Esophagus muscularis mucosa (tissue), 4 donors: ENCODE data around the gene TENM3. TPM values are rescaled to one million over a fixed set of nuclear protein-coding genes. Genes with fewer than 3 reads are reported as not detected.

ENCODE experiments used
- DNase-seq: peaks from one replicate; pipeline ENCODE4 v3.0.0-alpha.2; 2017; ENCODE audit errors: extremely low spot score
- H3K27ac ChIP-seq, 4 donors: fragments of 200-600 bp; sonication (generic); replicated peaks in 1 of 4; 1 replicate in 3 of 4; 2 replicates in 1 of 4; pipeline ENCODE4 v1.5.1; 2016 to 2019; ENCODE audit warnings: mild to moderate bottlenecking in 1 of 4
- H3K27me3 ChIP-seq, 4 donors: fragments of 200-600 bp; sonication (generic); one replicate each; pipeline versions ENCODE4 v1.5.1 to v1.6.0; 2016 to 2019
- H3K36me3 ChIP-seq, 4 donors: fragments of 200-600 bp; sonication (generic); one replicate each; pipeline ENCODE4 v1.5.1; 2016 to 2019
- H3K4me1 ChIP-seq, 4 donors: fragments of 200-600 bp; sonication (generic); one replicate each; pipeline ENCODE4 v1.5.1; 2016 to 2019
- H3K4me3 ChIP-seq, 4 donors: fragments of 200-600 bp; sonication (generic); 1 replicate in 2 of 4; 2 replicates in 2 of 4; pipeline ENCODE4 v1.5.1; 2016 to 2019; ENCODE audit warnings: mild to moderate bottlenecking in 4 of 4, moderate library complexity in 1 of 4
- H3K9me3 ChIP-seq, 4 donors: fragments of 200-600 bp; sonication (generic); 1 replicate in 3 of 4; 2 replicates in 1 of 4; pipeline ENCODE4 v1.5.1; 2016 to 2019
- CTCF ChIP-seq, 3 experiments: fragments of 200-600 bp in 2 of 3; fragments of 450-650 bp in 1 of 3; sonication (generic) in 2 of 3; IDR thresholded peaks; one replicate each; pipeline ENCODE4 v1.5.1; 2017 to 2019; ENCODE audit warnings: antibody characterized with exemption in 3 of 3, mild to moderate bottlenecking in 2 of 3, moderate library complexity in 1 of 3
- EP300 ChIP-seq: sonication (generic); formaldehyde crosslinking; IDR thresholded peaks from one replicate; pipeline ENCODE4 v1.6.1; 2017; ENCODE audit warnings: antibody characterized with exemption
- POLR2A ChIP-seq: fragments of 450-650 bp; IDR thresholded peaks from one replicate; pipeline ENCODE4 v1.6.1; 2017; ENCODE audit warnings: antibody characterized with exemption, moderate library complexity, mild to moderate bottlenecking, low read depth
- POLR2AphosphoS5 ChIP-seq, 2 donors: sonication (generic); formaldehyde crosslinking; IDR thresholded peaks; one replicate each; pipeline ENCODE4 v1.6.1; 2017; ENCODE audit warnings: antibody characterized with exemption in 2 of 2
- WGBS: methylation state at CpG from one replicate; pipeline ENCODE4 v1.1.5; 2018; 5-methylcytosine and 5-hydroxymethylcytosine counted together
- intact Hi-C: fragments of 100-400 bp; cut with DNase I; formaldehyde crosslinking; loops from one replicate; pipeline ENCODE4 v1.15.1; 2023
- total RNA-seq, 4 donors: library from RNA; depleted of rRNA; stranded (reverse); fragments of >200 nt; gene quantifications; one replicate each; pipeline versions ENCODE4 v1.1.0 to v1.2.1, GENCODE V29; 2016

The TENM3 gene
- total RNA-seq, 4 donors from 2014 or later, result 16.2 to 30.5 (median 28.3) TPM

- Histone ChIP-seq H3K27ac (no peak overlapping the region), H3K27me3 (no peaks in the 10 kb centered on the region), H3K4me3 (no peak overlapping the region), H3K36me3 (no peaks in the 10 kb centered on the region), H3K4me1 (peaks cover 0 to 8% (median 5%) of the 10 kb centered on the region in 4 donors), H3K9me3 (peaks cover 0 to 9% (median 8%) of the 10 kb centered on the region in 4 donors)
- DNase-seq, result no peak
- TF ChIP-seq EP300, result no peak
- no peak for TF ChIP-seq CTCF (IDR thresholded peaks at IDR 0.05)
- TF ChIP-seq POLR2AphosphoS5 (IDR thresholded peaks at IDR 0.05), result no peak
- no peak for TF ChIP-seq POLR2A
- intact Hi-C loops, result no loop called here
- 93% methylated on average over 1 of the region's 1 CpG for WGBS
Observed at GRCh38 chr4:182644683-182645050, 401.5 kb downstream of the TENM3 start.

GRCh38 chr4:182645511-182645910 is 402.3 kb downstream of the TENM3 start:
- no peak overlapping the region for H3K27ac ChIP-seq
- WGBS, result 100% methylated on average over 1 of the region's 1 CpG
- peaks cover 0 to 9% (median 8%) of the 10 kb centered on the region in 4 donors for H3K9me3 ChIP-seq
- no peak overlapping the region for H3K4me3 ChIP-seq
- TF ChIP-seq CTCF (IDR thresholded peaks at IDR 0.05) (no peak), POLR2AphosphoS5 (IDR thresholded peaks at IDR 0.05) (no peak), EP300 (no peak)
- no peak for DNase-seq
- no peaks in the 10 kb centered on the region for H3K27me3 ChIP-seq
- H3K36me3 ChIP-seq, result no peaks in the 10 kb centered on the region
- peaks cover 0 to 8% (median 5%) of the 10 kb centered on the region in 4 donors for H3K4me1 ChIP-seq
- intact Hi-C loops, result no loop called here

GRCh38 chr4:182647646-182648300 is 404.6 kb downstream of the TENM3 start:
- intact Hi-C loops, result no loop called here
- Histone ChIP-seq H3K9me3 (peaks cover 0 to 9% (median 8%) of the 10 kb centered on the region in 4 donors), H3K27ac (no peak overlapping the region), H3K27me3 (no peaks in the 10 kb centered on the region), H3K4me3 (no peak overlapping the region), H3K36me3 (no peaks in the 10 kb centered on the region), H3K4me1 (peaks cover 0 to 8% (median 5%) of the 10 kb centered on the region in 4 donors)
- no peak for TF ChIP-seq POLR2A
- TF ChIP-seq CTCF (IDR thresholded peaks at IDR 0.05), result no peak
- no peak for TF ChIP-seq POLR2AphosphoS5 (IDR thresholded peaks at IDR 0.05)
- TF ChIP-seq EP300, result no peak
- 68% methylated on average over 4 of the region's 4 CpGs for WGBS
- no peak for DNase-seq

- no peak for DNase-seq
- no peak for TF ChIP-seq POLR2A
- no peak for TF ChIP-seq POLR2AphosphoS5 (IDR thresholded peaks at IDR 0.05)
- TF ChIP-seq EP300, result no peak
- TF ChIP-seq CTCF (IDR thresholded peaks at IDR 0.05), result no peak
- intact Hi-C loops, result no loop called here
Observed at GRCh38 chr4:182648766-182649165, 405.6 kb downstream of the TENM3 start.

More at GRCh38 chr4:182648766-182649165, 405.6 kb downstream of the TENM3 start:
- Histone ChIP-seq H3K4me3 (no peak overlapping the region), H3K27me3 (no peaks in the 10 kb centered on the region), H3K9me3 (peaks cover 0 to 9% (median 8%) of the 10 kb centered on the region in 4 donors), H3K36me3 (no peaks in the 10 kb centered on the region), H3K4me1 (peaks cover 0 to 5% (median 2%) of the 10 kb centered on the region in 4 donors), H3K27ac (no peak overlapping the region)
